Measurements from ENCODE around the gene IFITM5. TPM values are rescaled to one million over a fixed set of nuclear protein-coding genes. Genes with fewer than 3 reads are reported as not detected.

IFITM5 gene
- total RNA-seq, 2 experiments from 2014 or later: not detected

GRCh38 chr11:295351-296170, 3.8 kb downstream of the IFITM5 start:
- Mint-ChIP-seq H3K27ac (no peak overlapping the region), H3K27me3 (peaks cover 12% of the 10 kb centered on the region), H3K9me3 (no peaks in the 10 kb centered on the region), H3K4me1 (peaks cover 27% of the 10 kb centered on the region), H3K36me3 (ENCODE audit: low read depth) (peaks cover 8% of the 10 kb centered on the region), H3K4me3 (no peak overlapping the region)
- CTCF ChIA-PET: interaction anchor here (1.0 kb wide), 1 partner anchor 45 kb away, joined by 3 read pairs; no protein-coding TSS in a partner anchor
- no peak for DNase-seq
- POLR2A ChIA-PET: interaction anchor here (0.7 to 1.1 kb wide), 2 partner anchors 11 to 152 kb away, joined by 3 read pairs; no protein-coding TSS in a partner anchor

- Mint-ChIP-seq H3K27me3 (peaks cover 6% of the 10 kb centered on the region), H3K36me3 (ENCODE audit: low read depth) (peaks cover 8% of the 10 kb centered on the region), H3K9me3 (no peaks in the 10 kb centered on the region), H3K27ac (no peak overlapping the region), H3K4me1 (peaks cover 32% of the 10 kb centered on the region), H3K4me3 (no peak overlapping the region)
- POLR2A ChIA-PET: interaction anchor here (0.7 to 1.1 kb wide), 2 partner anchors 12 to 153 kb away, joined by 3 read pairs; no protein-coding TSS in a partner anchor
- CTCF ChIA-PET: interaction anchor here (1.0 to 1.5 kb wide), 2 partner anchors 44 kb away, joined by 3 to 4 read pairs; no protein-coding TSS in a partner anchor
- no peak for DNase-seq
Observed at GRCh38 chr11:294780-295179, 4.5 kb downstream of the IFITM5 start.

DNA sequence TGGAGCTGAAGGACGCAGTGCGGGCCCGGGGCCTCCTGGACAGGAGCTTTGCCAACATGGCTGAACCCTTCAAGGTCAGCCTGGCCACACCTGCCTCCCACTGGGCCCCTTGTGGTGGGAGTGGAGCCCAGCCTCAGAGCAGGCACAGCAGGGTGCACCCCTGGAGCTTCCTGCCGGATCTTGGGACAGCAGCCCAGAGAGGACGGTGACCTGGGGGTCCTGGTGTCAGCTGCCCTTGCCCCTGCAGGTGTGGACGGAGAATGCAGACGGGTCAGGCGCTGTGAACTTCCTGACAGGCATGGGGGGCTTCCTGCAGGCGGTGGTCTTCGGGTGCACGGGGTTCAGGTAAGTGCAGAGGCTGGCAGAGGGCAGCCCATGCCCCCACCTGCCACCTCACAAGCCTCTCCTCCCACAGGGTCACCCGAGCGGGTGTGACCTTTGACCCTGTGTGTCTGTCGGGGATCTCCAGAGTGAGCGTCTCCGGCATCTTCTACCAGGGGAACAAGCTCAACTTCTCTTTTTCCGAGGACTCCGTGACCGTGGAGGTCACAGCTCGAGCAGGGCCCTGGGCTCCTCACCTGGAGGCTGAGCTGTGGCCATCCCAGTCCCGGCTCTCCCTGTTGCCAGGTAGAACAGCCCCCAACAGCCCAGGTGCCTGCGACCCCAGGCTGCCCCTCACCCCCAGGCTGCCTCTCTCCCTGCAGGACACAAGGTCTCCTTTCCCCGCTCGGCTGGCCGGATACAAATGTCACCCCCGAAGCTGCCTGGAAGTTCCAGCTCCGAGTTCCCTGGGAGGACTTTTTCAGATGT, 5.3 kb downstream of the IFITM5 start:
- POLR2A ChIA-PET: interaction anchor here (0.8 to 1.5 kb wide), 2 partner anchors 13 to 27 kb away, joined by 3 to 4 read pairs; no protein-coding TSS in a partner anchor
- Mint-ChIP-seq H3K4me1 (peaks cover 33% of the 10 kb centered on the region), H3K4me3 (no peak overlapping the region)

GRCh38 chr11:293271-293851, 6.0 kb downstream of the IFITM5 start:
- CTCF ChIA-PET: interaction anchor here (1.1 to 1.5 kb wide), 2 partner anchors 13 to 42 kb away, joined by 4 read pairs; no protein-coding TSS in a partner anchor
- Mint-ChIP-seq H3K4me1 (peaks cover 30% of the 10 kb centered on the region), H3K4me3 (no peak overlapping the region), H3K27me3 (peaks cover 5% of the 10 kb centered on the region), H3K9me3 (no peaks in the 10 kb centered on the region), H3K27ac (no peak overlapping the region), H3K36me3 (ENCODE audit: low read depth) (peaks cover 8% of the 10 kb centered on the region)
- no peak for DNase-seq
- POLR2A ChIA-PET: interaction anchor here (0.8 to 1.5 kb wide), 3 partner anchors 12 to 26 kb away, joined by 3 to 4 read pairs (median 3); no protein-coding TSS in a partner anchor

More for the DNA sequence above, 5.3 kb downstream of the IFITM5 start:
- no peak for DNase-seq
- Mint-ChIP-seq H3K27ac (no peak overlapping the region), H3K36me3 (ENCODE audit: low read depth) (peaks cover 8% of the 10 kb centered on the region), H3K27me3 (peaks cover 5% of the 10 kb centered on the region), H3K9me3 (no peaks in the 10 kb centered on the region)
- CTCF ChIA-PET: interaction anchor here (1.1 to 1.5 kb wide), 2 partner anchors 12 to 43 kb away, joined by 4 read pairs; no protein-coding TSS in a partner anchor

DNA sequence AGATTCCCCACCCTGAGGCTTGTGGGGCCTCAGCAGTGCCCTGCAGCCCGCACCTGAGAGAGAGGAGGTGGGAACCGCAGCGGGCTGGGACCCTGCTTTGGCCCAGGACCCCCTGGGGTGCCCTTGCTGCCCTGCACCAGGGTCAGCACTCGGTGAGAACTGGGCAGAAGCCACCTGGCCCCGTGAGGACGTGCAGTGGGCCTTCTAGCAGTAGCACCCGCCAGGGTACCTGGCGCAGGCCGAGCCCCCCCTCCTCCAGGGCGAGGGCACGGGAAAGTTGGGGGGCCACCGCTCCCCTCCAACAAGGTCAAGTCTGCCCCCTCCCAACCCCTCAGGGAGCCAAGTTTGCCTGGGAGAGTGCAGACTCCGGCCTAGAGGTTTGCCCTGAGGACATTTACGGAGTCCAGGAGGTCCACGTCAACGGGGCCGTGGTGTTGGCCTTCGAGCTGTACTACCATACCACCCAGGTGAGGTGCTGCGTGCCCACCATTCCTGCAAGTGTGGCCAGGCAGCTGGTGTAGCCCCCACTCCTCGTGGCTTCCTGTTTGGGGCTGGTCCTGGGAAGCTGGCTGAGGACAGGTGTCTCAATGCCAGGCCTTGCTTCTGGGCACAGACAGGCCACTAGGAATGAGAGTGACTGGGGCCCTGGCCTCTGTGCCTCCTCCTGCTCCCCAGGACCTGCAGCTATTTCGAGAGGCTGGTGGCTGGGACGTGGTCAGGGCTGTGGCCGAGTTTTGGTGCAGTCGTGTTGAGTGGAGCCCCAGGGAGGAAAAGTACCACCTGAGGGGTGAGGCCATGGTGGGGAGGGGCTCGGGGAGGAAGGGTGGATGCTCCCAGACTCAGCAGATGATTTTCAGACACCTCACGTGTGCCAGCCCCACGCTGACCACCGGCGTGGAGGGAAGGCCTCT, 6.9 kb downstream of the IFITM5 start:
- Mint-ChIP-seq H3K27ac (no peak overlapping the region), H3K27me3 (peaks cover 2% of the 10 kb centered on the region), H3K4me3 (no peak overlapping the region), H3K36me3 (ENCODE audit: low read depth) (peaks cover 15% of the 10 kb centered on the region), H3K9me3 (no peaks in the 10 kb centered on the region), H3K4me1 (peaks cover 29% of the 10 kb centered on the region)
- no peak for DNase-seq
- POLR2A ChIA-PET: interaction anchor here (1.0 to 1.5 kb wide), 2 partner anchors 11 to 24 kb away, joined by 3 to 4 read pairs; no protein-coding TSS in a partner anchor
- CTCF ChIA-PET: no interaction called here

DNA sequence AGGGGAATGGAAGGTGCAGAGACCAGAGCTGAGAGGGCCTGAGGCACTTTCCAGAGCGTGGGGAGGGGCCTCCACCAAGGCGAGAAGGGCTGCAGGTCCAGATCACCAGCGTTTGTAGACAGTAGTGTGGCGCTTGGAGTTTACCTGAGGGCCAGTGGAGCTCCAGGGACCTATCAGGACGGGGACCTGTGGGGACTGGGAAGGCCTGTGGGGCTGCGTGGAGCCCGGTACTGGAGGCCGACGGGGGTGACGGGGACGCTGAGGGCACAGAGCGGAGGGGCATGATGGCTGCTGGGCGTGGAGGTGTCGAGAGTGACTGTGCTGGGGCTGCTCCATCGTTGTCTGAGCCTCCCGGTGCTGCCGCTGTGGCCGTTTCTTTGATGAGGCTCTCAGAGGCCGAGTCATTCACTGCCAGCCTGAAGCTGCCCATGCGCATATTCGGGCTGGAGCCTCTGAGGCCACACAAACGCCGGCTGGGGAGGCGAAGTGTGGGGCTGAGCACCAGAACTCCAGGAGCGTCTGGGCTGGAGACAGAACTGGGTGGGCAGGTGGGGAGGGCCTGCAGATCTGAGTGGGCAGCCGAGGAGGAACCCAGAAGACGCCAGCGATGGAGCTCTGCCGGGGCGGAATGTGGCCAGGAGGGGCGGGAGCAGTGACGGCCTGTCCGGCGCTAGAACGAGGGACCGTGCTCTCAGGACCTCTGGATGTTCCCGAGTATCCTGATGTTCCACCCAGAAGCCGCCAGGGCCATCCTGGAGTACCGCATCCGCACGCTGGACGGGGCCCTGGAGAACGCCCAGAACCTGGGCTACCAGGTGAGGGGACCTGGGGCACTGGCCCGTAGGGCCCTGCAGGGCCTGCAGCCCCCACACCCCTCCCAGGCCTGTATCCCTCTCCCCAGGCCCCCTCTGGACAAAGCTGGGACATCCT, 7.8 kb downstream of the IFITM5 start:
- H3K36me3 Mint-ChIP-seq (ENCODE audit: low read depth): peaks cover 15% of the 10 kb centered on the region
- peaks cover 28% of the 10 kb centered on the region for H3K4me1 Mint-ChIP-seq
- DNase-seq: no peak
- no peak overlapping the region for H3K27ac Mint-ChIP-seq
- POLR2A ChIA-PET: no interaction called here
- H3K4me3 Mint-ChIP-seq: no peak overlapping the region
- CTCF ChIA-PET: no interaction called here
- H3K27me3 Mint-ChIP-seq: peaks cover 4% of the 10 kb centered on the region
- no peaks in the 10 kb centered on the region for H3K9me3 Mint-ChIP-seq

GRCh38 chr11:290621-291231, 8.6 kb downstream of the IFITM5 start:
- CTCF ChIA-PET: interaction anchor here (0.7 kb wide), 1 partner anchor 14 kb away, joined by 7 read pairs; no protein-coding TSS in a partner anchor
- DNase-seq: no peak

DNA sequence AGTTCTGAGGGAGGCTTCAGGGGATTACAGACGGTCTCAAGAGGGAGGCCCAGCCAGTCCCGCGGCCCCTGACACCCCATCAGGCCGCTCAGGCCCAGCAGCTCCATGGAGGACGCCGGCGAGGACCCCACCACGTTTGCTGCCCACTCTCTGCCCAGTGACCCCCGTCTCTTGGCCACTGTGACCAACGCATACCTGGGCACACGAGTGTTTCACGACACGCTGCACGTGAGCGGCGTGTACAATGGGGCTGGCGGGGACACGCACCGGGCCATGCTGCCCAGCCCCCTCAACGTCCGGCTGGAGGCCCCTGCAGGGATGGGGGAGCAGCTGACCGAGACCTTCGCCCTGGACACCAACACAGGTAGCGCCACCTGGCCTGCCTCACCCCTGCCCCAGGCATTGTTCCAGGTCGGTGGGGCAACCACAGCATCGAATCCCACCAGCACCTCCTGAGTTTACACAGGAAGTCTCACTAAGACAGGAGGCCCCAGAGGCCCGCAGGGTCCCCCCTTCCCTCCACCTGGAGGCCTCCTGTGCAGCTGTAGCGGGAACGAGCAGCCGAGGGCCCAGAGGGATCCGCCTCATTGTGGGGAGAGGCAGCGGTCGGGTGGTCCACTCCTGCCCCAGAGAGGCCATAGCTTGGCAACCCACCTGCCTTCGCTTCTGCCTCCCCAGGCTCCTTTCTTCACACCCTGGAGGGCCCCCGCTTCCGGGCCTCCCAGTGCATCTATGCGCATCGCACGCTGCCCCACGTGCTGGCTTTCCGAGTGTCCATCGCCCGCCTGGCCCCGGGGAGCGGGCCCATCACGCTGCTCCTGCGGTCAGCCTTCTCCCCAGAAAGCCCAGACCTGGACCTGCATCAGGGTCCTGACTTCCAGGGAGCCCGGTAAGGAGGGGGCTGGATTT, 9.4 kb downstream of the IFITM5 start:
- Mint-ChIP-seq H3K36me3 (ENCODE audit: low read depth) (peaks cover 15% of the 10 kb centered on the region), H3K9me3 (no peaks in the 10 kb centered on the region), H3K4me3 (peak overlapping the region; percentile 71), H3K27me3 (peaks cover 6% of the 10 kb centered on the region), H3K4me1 (peaks cover 35% of the 10 kb centered on the region), H3K27ac (no peak overlapping the region)
- ChIA-PET POLR2A (interaction anchor here (1.0 to 3.8 kb wide), 9 partner anchors 8 to 65 kb away, joined by 3 to 42 read pairs (median 4); partner anchors contain the start of genes NLRP6 and PSMD13), CTCF (interaction anchor here (0.7 kb wide), 1 partner anchor 15 kb away, joined by 7 read pairs; no protein-coding TSS in a partner anchor)
- no peak for DNase-seq

More at GRCh38 chr11:290621-291231, 8.6 kb downstream of the IFITM5 start:
- Mint-ChIP-seq H3K27ac (no peak overlapping the region), H3K9me3 (no peaks in the 10 kb centered on the region), H3K27me3 (peaks cover 4% of the 10 kb centered on the region), H3K4me1 (peaks cover 32% of the 10 kb centered on the region), H3K4me3 (peak overlapping the region; percentile 71), H3K36me3 (ENCODE audit: low read depth) (peaks cover 15% of the 10 kb centered on the region)
- POLR2A ChIA-PET: interaction anchor here (1.2 to 1.4 kb wide), 3 partner anchors 9 to 26 kb away, joined by 3 to 4 read pairs (median 4); no protein-coding TSS in a partner anchor

DNA sequence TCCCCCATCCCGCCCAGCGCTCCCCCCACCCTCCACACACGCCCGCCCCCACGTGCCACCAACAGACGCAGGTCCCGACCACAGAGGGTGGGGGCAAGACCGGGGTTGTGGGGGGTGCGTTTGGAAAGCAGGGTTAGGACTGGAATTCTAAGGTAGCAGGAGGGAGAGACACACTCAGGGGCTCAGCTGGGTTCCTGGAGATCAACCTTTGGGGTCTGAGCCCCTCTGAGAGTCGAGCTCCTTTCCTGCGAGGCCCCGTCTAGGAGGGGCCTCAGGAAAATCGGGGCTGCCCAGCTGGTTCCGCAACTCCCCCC, 10.0 kb downstream of the IFITM5 start:
- no peak for DNase-seq
- peaks cover 15% of the 10 kb centered on the region for H3K36me3 Mint-ChIP-seq (ENCODE audit: low read depth)
- peaks cover 35% of the 10 kb centered on the region for H3K4me1 Mint-ChIP-seq
- H3K9me3 Mint-ChIP-seq: no peaks in the 10 kb centered on the region
- POLR2A ChIA-PET: interaction anchor here (1.0 to 3.8 kb wide), 10 partner anchors 11 to 66 kb away, joined by 3 to 42 read pairs (median 8); partner anchors contain the start of genes NLRP6 and PSMD13
- H3K27ac Mint-ChIP-seq: no peak overlapping the region
- peak overlapping the region; percentile 71 for H3K4me3 Mint-ChIP-seq
- H3K27me3 Mint-ChIP-seq: peaks cover 7% of the 10 kb centered on the region
- CTCF ChIA-PET: no interaction called here
